Heart right ventricle (tissue), 16 donors: ENCODE results near the gene RHBDL1. TPM values are rescaled to one million over a fixed set of nuclear protein-coding genes. Genes with fewer than 3 reads are reported as not detected.

Experiments
- ATAC-seq, 8 donors: fragments of 200-7000 bp; cut with Tn5 transposase; one replicate each; pipeline ENCODE4 v1.9.1; 2020; ENCODE audit warnings: mild to moderate bottlenecking in 8 of 8, moderate library complexity in 8 of 8, moderate number of reproducible peaks in 1 of 8
- DNase-seq, 2 donors: peaks; one replicate each; pipeline ENCODE4 v3.0.0-alpha.2; 2020
- H3K27ac ChIP-seq, 10 donors: fragments of 200-600 bp; sonication (generic) in 2 of 10; one replicate each; pipeline versions ENCODE4 v1.5.0 to v1.8.0; 2020 to 2022; ENCODE audit warnings: mild to moderate bottlenecking in 3 of 10
- H3K27me3 ChIP-seq, 7 donors: fragments of 200-600 bp; one replicate each; pipeline ENCODE4 v1.8.0; 2021 to 2022; ENCODE audit warnings: mild to moderate bottlenecking in 2 of 7
- H3K36me3 ChIP-seq, 9 donors: fragments of 200-600 bp; sonication (generic) in 1 of 9; one replicate each; pipeline versions ENCODE4 v1.5.0 to v1.8.0; 2020 to 2022; ENCODE audit warnings: mild to moderate bottlenecking in 2 of 9
- H3K4me1 ChIP-seq, 9 donors: fragments of 200-600 bp; sonication (generic) in 1 of 9; one replicate each; pipeline versions ENCODE4 v1.5.0 to v1.8.0; 2020 to 2022; ENCODE audit warnings: mild to moderate bottlenecking in 4 of 9
- H3K4me3 ChIP-seq, 10 donors: fragments of 200-600 bp; sonication (generic) in 2 of 10; one replicate each; pipeline versions ENCODE4 v1.5.0 to v1.8.0; 2020 to 2022; ENCODE audit warnings: mild to moderate bottlenecking in 7 of 10, moderate library complexity in 2 of 10
- H3K9me3 ChIP-seq, 11 donors: fragments of 200-600 bp in 10 of 11; sonication (generic) in 2 of 11; one replicate each; pipeline versions ENCODE4 v1.5.0 to v1.8.0; 2013 to 2022; ENCODE audit warnings: mild to moderate bottlenecking in 2 of 11, control low read depth in 1 of 11, moderate library complexity in 1 of 11
- WGBS, 2 donors: extraction: QIAGEN DNeasy Blood & Tissue Kit; methylation state at CpG; one replicate each; pipeline ENCODE4 v1.1.7; 2013; ENCODE audit warnings: inconsistent platforms in 1 of 2; 5-methylcytosine and 5-hydroxymethylcytosine counted together
- intact Hi-C, 10 donors: fragments of 100-400 bp; cut with DNase I; formaldehyde crosslinking; loops; one replicate each; pipeline versions ENCODE4 v1.11.1 to v1.14.2; 2022
- polyA plus RNA-seq, 2 donors: library from polyadenylated mRNA; stranded (reverse); fragments of 200-250 nt; gene quantifications; one replicate each; pipeline ENCODE4 v1.2.3, GENCODE V29; 2013
- total RNA-seq, 10 donors: library from RNA; stranded (reverse); fragmentation: NEBNext Ultra II Directional in 3 of 10; extraction: Animal tissue kit (Norgen Biotek cat#: 25700) in 3 of 10; gene quantifications; one replicate each; pipeline versions ENCODE4 v1.2.1 to v1.2.4, GENCODE V29; 2021 to 2023
- TF ChIP-seq, protein P1 (sequence below), 9 donors: fragments of 200-600 bp; sonication (generic) in 2 of 9; IDR thresholded peaks; one replicate each; pipeline versions ENCODE4 v1.5.0 to v1.8.0; 2021 to 2022; ENCODE audit warnings: antibody characterized with exemption in 9 of 9, mild to moderate bottlenecking in 5 of 9, moderate library complexity in 1 of 9
- donor health status: Arrhythmogenic right ventricular cardiomyopathy.
- donor health status: ischemic (EF 13 %, LVEDD 7.1; RV severe dilation, severe dysfunction).
- donor health status: healthy with polysubstance abuse.
- donor health status: DM: no; HTN: yes; CAD: no.
- donor health status: DM: no; HTN: no; CAD: no.
- donor health status: ischemic (EF 25% LVEDD 6.9; RV normal size, moderate dysfunction).
- donor health status: ischemic (EF 25% LVEDD 5.7; RV mildly dilated, moderate dysfunction).
- donor health status: healthy.
- donor health status: DM: yes; HTN: yes; CAD: no.
- donor health status: Ischemic cardiomyopathy.
- donor health status: ischemic (EF 35%, LVEDD 5.7; RV mildly dilated, moderate dysfunction).
- donor health status: nonischemic (EF 11% LVEDD 7.7; RV severe dilation, severe dysfunction).
- donor health status: DM: yes; HTN: yes; CAD: no.
- donor health status: PGD.
- donor health status: ischemic (EF 29% LVEDD 5.4; RV normal size, mild dysfunction).
- donor health status: nonischemic (EF 23%, LVEDD 6.1; RV moderate dilation, normal function).

RHBDL1 gene
- total and polyA plus RNA-seq, 12 donors, result 0.90 to 7.4 (median 2.1) TPM

DNA sequence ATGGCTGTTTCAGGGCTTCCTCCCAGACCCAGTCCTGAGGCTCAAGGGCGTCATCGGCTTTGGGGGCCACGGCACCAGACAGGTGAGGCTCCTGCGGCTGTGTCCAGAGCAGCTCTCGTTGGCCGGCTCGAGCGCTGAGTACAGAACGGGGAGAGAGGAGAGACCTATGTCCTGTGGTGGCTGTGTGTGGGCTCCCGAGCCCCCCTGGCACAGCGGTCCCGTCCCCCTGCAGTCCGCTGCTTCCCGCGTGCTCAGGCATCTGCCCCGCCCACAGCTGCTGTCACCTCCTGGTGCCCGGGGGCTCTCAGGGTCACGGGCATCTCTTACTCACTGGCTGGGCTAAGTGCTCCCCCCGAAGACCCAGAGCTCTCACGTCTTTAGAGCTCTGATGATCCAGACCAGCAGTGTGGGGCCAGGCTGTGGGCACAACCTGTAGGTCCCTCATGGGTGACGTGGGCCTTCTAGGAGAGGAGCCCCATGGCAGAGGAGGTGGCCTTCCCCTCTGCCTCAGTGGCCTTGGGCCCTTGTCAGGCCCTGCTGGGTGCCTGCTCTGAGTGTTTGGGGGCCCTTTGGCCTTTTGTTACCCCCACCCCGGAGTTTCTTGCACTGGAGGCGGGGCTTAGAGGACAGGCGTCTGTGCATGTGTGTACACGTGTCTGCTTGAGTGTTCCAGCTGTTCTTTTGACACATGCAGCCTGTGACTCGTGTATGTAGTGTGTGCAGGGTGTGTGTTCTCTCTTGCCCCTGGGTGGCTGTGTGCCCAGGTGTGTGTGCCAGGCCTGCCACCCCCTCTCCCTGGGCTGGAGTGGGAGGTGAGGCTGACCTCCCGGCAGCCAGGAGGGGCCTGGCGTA is 22.8 kb upstream of the RHBDL1 start:
- WGBS, 2 donors, result 86 to 87% methylated on average over 28 of the region's 28 CpGs
- no peak overlapping the region for H3K27ac ChIP-seq
- TF ChIP-seq, protein P1, sequence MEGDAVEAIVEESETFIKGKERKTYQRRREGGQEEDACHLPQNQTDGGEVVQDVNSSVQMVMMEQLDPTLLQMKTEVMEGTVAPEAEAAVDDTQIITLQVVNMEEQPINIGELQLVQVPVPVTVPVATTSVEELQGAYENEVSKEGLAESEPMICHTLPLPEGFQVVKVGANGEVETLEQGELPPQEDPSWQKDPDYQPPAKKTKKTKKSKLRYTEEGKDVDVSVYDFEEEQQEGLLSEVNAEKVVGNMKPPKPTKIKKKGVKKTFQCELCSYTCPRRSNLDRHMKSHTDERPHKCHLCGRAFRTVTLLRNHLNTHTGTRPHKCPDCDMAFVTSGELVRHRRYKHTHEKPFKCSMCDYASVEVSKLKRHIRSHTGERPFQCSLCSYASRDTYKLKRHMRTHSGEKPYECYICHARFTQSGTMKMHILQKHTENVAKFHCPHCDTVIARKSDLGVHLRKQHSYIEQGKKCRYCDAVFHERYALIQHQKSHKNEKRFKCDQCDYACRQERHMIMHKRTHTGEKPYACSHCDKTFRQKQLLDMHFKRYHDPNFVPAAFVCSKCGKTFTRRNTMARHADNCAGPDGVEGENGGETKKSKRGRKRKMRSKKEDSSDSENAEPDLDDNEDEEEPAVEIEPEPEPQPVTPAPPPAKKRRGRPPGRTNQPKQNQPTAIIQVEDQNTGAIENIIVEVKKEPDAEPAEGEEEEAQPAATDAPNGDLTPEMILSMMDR (IDR thresholded peaks at IDR 0.05), result no peak
- H3K4me1 ChIP-seq, result peaks cover 14 to 25% (median 21%) of the 10 kb centered on the region in 9 donors
- no peak overlapping the region for H3K4me3 ChIP-seq
- no peak for DNase-seq
- H3K36me3 ChIP-seq, result peaks cover 0 to 43% (median 0%) of the 10 kb centered on the region in 9 donors
- no peaks in the 10 kb centered on the region for H3K9me3 ChIP-seq
- no peak for ATAC-seq
- intact Hi-C loops, result loop anchor here in 1 of 10 donors (10.0 kb wide), 1 partner anchor 68 kb away; no protein-coding TSS in a partner anchor
- no peaks in the 10 kb centered on the region for H3K27me3 ChIP-seq

GRCh38 chr16:654034-654433 is 21.4 kb upstream of the RHBDL1 start:
- TF ChIP-seq, protein P1 (IDR thresholded peaks at IDR 0.05), result no peak
- intact Hi-C loops, result loop anchor here in 1 of 10 donors (10.0 kb wide), 1 partner anchor 69 kb away; no protein-coding TSS in a partner anchor
- H3K4me3 ChIP-seq, result no peak overlapping the region
- no peak overlapping the region for H3K27ac ChIP-seq
- 91 to 97% methylated on average over 12 of the region's 12 CpGs for WGBS, 2 donors
- peaks cover 0 to 57% (median 0%) of the 10 kb centered on the region in 9 donors for H3K36me3 ChIP-seq
- no peaks in the 10 kb centered on the region for H3K27me3 ChIP-seq
- no peak for DNase-seq
- ATAC-seq, result no peak
- peaks cover 5 to 11% (median 9%) of the 10 kb centered on the region in 9 donors for H3K4me1 ChIP-seq
- no peaks in the 10 kb centered on the region for H3K9me3 ChIP-seq

- ATAC-seq, result no peak
- Histone ChIP-seq H3K4me3 (no peak overlapping the region), H3K27ac (no peak overlapping the region), H3K9me3 (no peaks in the 10 kb centered on the region), H3K4me1 (peaks cover 0 to 16% (median 12%) of the 10 kb centered on the region in 9 donors), H3K36me3 (peaks cover 0 to 51% (median 0%) of the 10 kb centered on the region in 9 donors), H3K27me3 (no peaks in the 10 kb centered on the region)
- TF ChIP-seq, protein P1 (IDR thresholded peaks at IDR 0.05), result no peak
- no peak for DNase-seq
- 92 to 94% methylated on average over 22 of the region's 22 CpGs for WGBS, 2 donors
- intact Hi-C loops, result loop anchor here in 2 of 10 donors (5.0 to 10.0 kb wide), 2 partner anchors 73 to 80 kb away; no protein-coding TSS in a partner anchor
Measured at GRCh38 chr16:657487-657886, 18.0 kb upstream of the RHBDL1 start.

DNA sequence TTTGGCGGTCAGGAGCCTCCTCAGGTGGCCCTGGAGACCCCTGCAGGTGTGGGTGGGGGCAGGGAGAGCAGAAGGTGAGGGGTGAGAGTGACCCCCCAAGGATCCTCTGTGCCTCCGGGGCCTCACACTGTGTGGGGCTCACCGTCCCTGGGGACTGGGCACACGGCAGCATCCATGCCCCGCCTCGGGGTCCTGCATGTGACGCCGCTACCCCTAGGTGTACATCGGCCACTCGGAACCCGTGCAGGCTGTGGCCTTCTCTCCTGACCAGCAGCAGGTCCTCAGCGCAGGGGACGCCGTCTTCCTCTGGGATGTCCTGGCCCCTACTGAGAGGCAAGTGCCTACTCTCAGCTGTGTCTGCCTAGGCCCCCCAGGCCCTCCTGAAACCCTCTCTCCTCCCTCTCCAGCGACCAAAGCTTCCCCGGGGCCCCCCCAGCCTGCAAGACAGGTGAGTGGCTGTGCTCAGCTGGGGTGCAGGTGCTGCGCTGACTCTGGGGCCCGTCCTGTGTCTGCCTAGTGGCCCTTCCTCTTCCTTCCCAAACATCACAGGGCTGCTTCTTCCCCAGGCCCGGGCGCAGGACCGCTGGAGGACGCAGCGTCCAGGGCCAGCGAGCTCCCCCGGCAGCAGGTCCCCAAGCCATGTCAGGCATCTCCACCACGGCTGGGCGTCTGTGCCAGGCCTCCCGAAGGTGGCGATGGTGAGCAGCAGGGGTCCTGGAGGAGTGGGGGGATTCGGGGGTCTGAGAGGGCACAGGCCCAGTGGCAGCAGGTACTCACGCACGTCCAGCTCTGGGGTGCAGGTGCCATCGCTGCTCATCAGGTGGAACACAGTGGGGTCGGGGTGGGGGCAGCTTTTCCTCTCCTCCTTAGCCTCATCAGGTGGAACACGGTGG is 16.5 kb upstream of the RHBDL1 start:
- WGBS, 2 donors, result 93% methylated on average over 35 of the region's 35 CpGs
- intact Hi-C loops, result loop anchor here in 2 of 10 donors (5.0 to 10.0 kb wide), 2 partner anchors 74 to 82 kb away; no protein-coding TSS in a partner anchor
- no peaks in the 10 kb centered on the region for H3K9me3 ChIP-seq
- H3K36me3 ChIP-seq, result peaks cover 0 to 45% (median 0%) of the 10 kb centered on the region in 9 donors
- DNase-seq (no peak), ATAC-seq (no peak)
- H3K27ac ChIP-seq, result no peak overlapping the region
- no peaks in the 10 kb centered on the region for H3K27me3 ChIP-seq
- H3K4me3 ChIP-seq, result no peak overlapping the region
- TF ChIP-seq, protein P1 (IDR thresholded peaks at IDR 0.05), result no peak
- H3K4me1 ChIP-seq, result peaks cover 0 to 16% (median 12%) of the 10 kb centered on the region in 9 donors
